Osteoblast (primary cell): Measurements from ENCODE around the gene SGCD. TPM values are rescaled to one million over a fixed set of nuclear protein-coding genes. Genes with fewer than 3 reads are reported as not detected.

ENCODE experiments used
- DNase-seq: peaks from one replicate; pipeline ENCODE4 v3.0.0; 2011; ENCODE audit warnings: low spot score, mixed read lengths; ENCODE audit not compliant: insufficient read length; ENCODE audit errors: missing footprints
- H2AFZ ChIP-seq: 2 replicates; pipeline ENCODE4 v1.6.0; 2011; ENCODE audit warnings: mild to moderate bottlenecking, low read length
- H3K27ac ChIP-seq: 2 replicates; pipeline ENCODE4 v1.5.1; 2011; ENCODE audit warnings: mild to moderate bottlenecking, low read depth, low read length, moderate library complexity
- H3K27me3 ChIP-seq: 2 replicates; pipeline ENCODE4 v1.6.0; 2012; ENCODE audit warnings: mild to moderate bottlenecking, control low read depth, inconsistent platforms, low read length, moderate library complexity; ENCODE audit not compliant: insufficient read depth
- H3K36me3 ChIP-seq: 2 replicates; pipeline ENCODE4 v1.5.1; 2011; ENCODE audit warnings: mild to moderate bottlenecking, low read length, control low read depth, moderate library complexity; ENCODE audit not compliant: insufficient read depth
- H3K4me1 ChIP-seq: 2 replicates; pipeline ENCODE4 v1.5.1; 2011; ENCODE audit warnings: mild to moderate bottlenecking, low read length, control low read depth, moderate library complexity; ENCODE audit not compliant: insufficient read depth
- H3K4me2 ChIP-seq: 2 replicates; pipeline ENCODE4 v1.6.0; 2011; ENCODE audit warnings: mild to moderate bottlenecking, low read length; ENCODE audit not compliant: insufficient read depth
- H3K4me3 ChIP-seq: fragments of 200-600 bp; sonication (generic); 3 replicates; pipeline ENCODE4 v1.5.1; 2012; ENCODE audit warnings: mild to moderate bottlenecking, low read length, inconsistent platforms; ENCODE audit not compliant: insufficient read depth
- H3K79me2 ChIP-seq: 2 replicates; pipeline ENCODE4 v1.6.0; 2012; ENCODE audit warnings: mild to moderate bottlenecking, low read length, control low read depth, inconsistent platforms; ENCODE audit not compliant: insufficient read depth
- H3K9me3 ChIP-seq: 2 replicates; pipeline ENCODE4 v1.5.1; 2011; ENCODE audit warnings: low read depth, low read length, control low read depth
- H4K20me1 ChIP-seq: 2 replicates; pipeline ENCODE4 v1.6.0; 2012; ENCODE audit warnings: mild to moderate bottlenecking, low read length, control low read depth; ENCODE audit not compliant: insufficient read depth
- total RNA-seq: library from RNA; depleted of rRNA; stranded (reverse); fragments of >200 nt; gene quantifications from 2 replicates; pipeline ENCODE4 v1.2.3, GENCODE V29; 2012
- TF ChIP-seq, protein P1 (sequence below): IDR thresholded peaks from 2 replicates; pipeline ENCODE4 v1.5.1; 2011; ENCODE audit warnings: mild to moderate bottlenecking, low read depth, low read length, moderate library complexity; ENCODE audit errors: extremely low read depth

Gene SGCD
- total RNA-seq, 1 donor = 27.1 TPM

GRCh38 chr5:156686796-156687195 lies 359.8 kb downstream of the SGCD start:
- Histone ChIP-seq H3K4me3 (no peak overlapping the region), H3K79me2 (no peaks in the 10 kb centered on the region), H3K36me3 (no peaks in the 10 kb centered on the region), H4K20me1 (no peaks in the 10 kb centered on the region), H2AFZ (no peak overlapping the region), H3K4me2 (no peak overlapping the region), H3K9me3 (no peaks in the 10 kb centered on the region), H3K27ac (no peak overlapping the region), H3K4me1 (no peaks in the 10 kb centered on the region), H3K27me3 (no peaks in the 10 kb centered on the region)
- TF ChIP-seq, protein P1, sequence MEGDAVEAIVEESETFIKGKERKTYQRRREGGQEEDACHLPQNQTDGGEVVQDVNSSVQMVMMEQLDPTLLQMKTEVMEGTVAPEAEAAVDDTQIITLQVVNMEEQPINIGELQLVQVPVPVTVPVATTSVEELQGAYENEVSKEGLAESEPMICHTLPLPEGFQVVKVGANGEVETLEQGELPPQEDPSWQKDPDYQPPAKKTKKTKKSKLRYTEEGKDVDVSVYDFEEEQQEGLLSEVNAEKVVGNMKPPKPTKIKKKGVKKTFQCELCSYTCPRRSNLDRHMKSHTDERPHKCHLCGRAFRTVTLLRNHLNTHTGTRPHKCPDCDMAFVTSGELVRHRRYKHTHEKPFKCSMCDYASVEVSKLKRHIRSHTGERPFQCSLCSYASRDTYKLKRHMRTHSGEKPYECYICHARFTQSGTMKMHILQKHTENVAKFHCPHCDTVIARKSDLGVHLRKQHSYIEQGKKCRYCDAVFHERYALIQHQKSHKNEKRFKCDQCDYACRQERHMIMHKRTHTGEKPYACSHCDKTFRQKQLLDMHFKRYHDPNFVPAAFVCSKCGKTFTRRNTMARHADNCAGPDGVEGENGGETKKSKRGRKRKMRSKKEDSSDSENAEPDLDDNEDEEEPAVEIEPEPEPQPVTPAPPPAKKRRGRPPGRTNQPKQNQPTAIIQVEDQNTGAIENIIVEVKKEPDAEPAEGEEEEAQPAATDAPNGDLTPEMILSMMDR = no peak
- no peak for DNase-seq

GRCh38 chr5:156687514-156687913 lies 360.6 kb downstream of the SGCD start:
- Histone ChIP-seq H3K79me2 (no peaks in the 10 kb centered on the region), H3K27me3 (no peaks in the 10 kb centered on the region), H3K4me3 (no peak overlapping the region), H3K4me2 (no peak overlapping the region), H3K9me3 (no peaks in the 10 kb centered on the region), H3K36me3 (no peaks in the 10 kb centered on the region), H2AFZ (no peak overlapping the region), H3K4me1 (no peaks in the 10 kb centered on the region), H3K27ac (no peak overlapping the region), H4K20me1 (no peaks in the 10 kb centered on the region)
- TF ChIP-seq, protein P1 = no peak
- no peak for DNase-seq

DNA sequence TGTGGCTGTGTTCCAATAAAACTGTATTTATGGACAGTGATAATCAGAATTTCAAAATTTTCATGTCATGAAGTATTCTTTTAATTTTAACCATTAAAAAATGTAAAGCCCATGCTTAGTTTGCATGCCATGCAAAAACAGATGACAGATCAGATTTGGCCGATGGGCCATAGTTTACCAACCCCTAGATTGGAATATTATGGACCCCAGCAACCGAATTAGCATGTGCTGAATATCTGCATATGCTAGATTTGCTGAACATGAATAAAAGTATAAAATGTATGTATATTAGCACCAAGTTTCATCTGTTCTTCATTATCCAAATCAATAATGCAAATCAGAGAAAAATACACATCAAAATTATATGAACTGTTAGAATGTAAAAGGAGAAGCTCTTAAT lies 364.6 kb downstream of the SGCD start:
- TF ChIP-seq, protein P1 = no peak
- Histone ChIP-seq H3K36me3 (no peaks in the 10 kb centered on the region), H3K27me3 (no peaks in the 10 kb centered on the region), H3K79me2 (no peaks in the 10 kb centered on the region), H3K4me3 (no peak overlapping the region), H3K27ac (no peak overlapping the region), H3K4me1 (no peaks in the 10 kb centered on the region), H2AFZ (no peak overlapping the region), H4K20me1 (no peaks in the 10 kb centered on the region), H3K9me3 (no peaks in the 10 kb centered on the region), H3K4me2 (no peak overlapping the region)
- no peak for DNase-seq

DNA sequence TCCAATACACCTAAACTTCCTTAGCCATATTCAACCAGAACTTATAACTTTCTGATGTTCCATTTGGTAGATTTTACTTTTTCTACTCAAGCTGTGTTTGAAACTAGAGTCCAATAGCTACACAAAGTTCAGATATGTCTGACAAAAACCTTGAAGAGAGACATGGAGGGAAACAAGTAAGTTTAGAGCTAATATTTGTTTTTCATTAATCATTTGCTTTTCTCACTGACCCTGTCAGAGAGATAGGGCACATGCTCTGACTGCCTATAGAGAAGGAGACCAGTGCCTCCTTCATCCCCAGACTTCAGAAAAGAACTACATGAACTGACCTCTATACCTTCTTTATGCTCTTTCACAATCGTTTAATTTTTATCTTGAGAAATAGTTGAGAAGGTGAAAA lies 366.1 kb downstream of the SGCD start:
- Histone ChIP-seq H3K27me3 (no peaks in the 10 kb centered on the region), H3K4me1 (no peaks in the 10 kb centered on the region), H3K27ac (no peak overlapping the region), H2AFZ (no peak overlapping the region), H3K9me3 (no peaks in the 10 kb centered on the region), H3K4me2 (no peak overlapping the region), H3K4me3 (no peak overlapping the region), H3K79me2 (no peaks in the 10 kb centered on the region), H4K20me1 (no peaks in the 10 kb centered on the region), H3K36me3 (no peaks in the 10 kb centered on the region)
- TF ChIP-seq, protein P1 = no peak
- no peak for DNase-seq
